HG03139 (cell line): ENCODE results near the gene PSAP.

Source experiments
- ATAC-seq: cut with Tn5 transposase; IDR thresholded peaks from one replicate; pipeline ENCODE4 v1.9.1; 2021; ENCODE audit not compliant: unreplicated experiment

Gene PSAP

GRCh38 chr10:71829171-71829570 is 21.9 kb downstream of the PSAP start:
- ATAC-seq = no peak

DNA sequence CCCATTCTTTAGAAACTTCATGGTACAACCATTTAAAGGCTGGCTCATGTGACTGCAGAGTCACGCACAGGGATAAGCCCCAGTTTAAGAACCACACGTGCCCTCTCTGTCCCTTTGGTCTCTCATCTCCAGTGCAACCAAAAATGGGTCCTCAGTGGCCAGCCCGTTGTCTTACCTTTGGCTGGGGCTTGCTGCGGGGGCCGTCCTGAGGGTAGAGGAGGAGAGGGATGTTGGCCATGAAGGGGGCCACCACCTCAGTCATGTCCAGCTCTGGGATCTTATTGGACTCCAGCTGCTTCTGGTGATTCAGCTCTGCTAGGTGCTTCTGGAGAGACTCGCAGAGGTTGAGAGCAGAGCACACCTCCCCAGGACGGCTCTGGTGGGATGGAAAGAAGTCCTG is 22.3 kb downstream of the PSAP start:
- ATAC-seq = no peak

DNA sequence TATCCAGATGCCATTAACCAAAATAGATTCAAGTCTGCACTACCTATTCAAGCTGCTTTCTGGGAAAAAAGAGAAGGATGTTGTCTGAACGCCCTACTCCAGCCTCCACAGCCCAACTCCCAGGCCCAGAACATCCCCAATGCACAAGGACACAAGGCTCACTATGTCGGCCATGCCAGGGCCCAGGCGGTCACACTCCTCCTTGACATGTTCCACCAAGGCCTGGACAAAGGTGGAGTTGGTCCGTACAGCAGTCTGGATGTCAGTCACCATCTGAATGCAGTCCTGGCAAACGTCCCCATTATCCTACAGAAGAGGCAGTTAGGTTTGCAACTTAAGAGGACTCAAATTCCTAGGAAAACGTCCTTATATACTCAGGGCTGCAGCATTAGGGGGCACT is 23.2 kb downstream of the PSAP start:
- no peak for ATAC-seq

DNA sequence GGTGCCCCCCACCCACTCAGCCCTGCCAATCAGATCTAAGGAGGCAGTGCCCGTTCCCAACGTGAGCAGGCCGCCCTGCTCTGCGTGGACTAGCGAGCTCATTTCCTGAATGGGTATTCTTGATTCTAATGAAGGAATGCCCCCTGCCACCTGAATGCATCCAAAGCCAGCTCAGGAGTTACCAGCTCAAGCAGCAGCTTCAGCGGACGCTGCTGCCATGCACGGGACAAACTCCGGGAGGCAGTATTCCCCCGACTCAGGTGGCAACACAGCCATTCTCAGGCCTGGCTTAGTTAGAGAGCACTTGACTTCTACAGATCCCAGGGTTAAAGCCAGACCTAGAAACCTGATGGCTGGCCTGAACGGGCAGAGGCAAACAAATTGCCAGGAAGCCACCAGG is 25.8 kb downstream of the PSAP start:
- no peak for ATAC-seq

DNA sequence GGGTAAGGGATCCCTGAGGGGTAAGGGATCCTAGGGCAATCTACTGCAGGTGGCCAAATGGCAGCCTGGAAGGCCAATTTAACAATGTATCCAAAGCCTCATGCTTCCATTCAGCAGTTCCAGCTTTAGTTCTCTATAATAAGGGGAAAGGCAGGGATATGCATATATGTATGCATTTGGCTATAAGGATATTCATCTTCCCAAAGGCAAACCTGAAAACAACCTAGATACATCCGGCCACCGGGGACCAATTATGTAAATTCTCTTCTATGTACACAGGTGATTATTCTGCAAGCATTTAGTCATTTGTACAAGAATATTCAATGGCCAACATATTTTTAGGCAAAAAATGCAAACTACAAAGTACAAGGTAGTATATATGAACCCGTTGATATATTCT is 26.7 kb downstream of the PSAP start:
- no peak for ATAC-seq

DNA sequence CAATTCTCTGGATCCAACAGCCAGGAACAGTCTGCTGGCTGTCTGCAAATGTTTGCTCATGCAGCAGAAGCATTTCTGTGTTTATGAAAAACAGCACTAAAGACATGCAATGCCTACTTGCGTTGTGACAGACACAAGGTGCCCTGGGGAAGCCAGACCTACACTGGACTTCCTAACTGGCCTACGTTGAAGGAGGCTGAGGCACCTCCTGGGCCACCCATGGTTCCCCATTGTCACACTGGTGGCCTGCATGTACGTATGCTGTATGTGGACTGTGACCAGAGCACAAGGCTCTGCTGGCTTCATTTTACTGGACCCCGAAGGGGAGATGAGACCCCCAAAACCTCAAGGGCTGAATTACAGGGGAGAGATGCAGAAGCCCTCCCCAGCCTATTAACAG is 27.7 kb downstream of the PSAP start:
- no peak for ATAC-seq

- ATAC-seq = no peak
These were observed 28.9 kb downstream of the PSAP start for GRCh38 chr10:71821909-71822763.

DNA sequence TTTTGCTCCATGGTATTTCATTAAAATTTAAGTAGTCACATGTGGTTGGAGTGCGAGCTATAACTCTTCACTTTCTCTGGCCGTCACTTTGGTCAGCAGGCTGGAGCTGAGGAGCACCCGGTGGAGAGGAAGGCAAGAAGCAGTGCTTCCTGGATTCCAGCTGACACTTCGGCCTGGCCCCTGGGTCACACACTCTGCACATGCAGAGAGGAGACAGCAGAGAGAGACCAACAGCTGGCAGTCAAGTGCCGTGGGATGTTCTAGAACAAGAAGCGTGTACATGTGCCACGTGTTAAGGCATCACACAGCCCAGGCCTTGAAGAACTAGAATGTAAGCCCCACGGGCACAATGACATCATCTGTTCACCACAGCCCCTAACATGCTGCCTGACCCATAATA is 30.1 kb downstream of the PSAP start:
- ATAC-seq = no peak

- no peak for ATAC-seq
These were observed 31.1 kb downstream of the PSAP start for GRCh38 chr10:71819985-71820384.

- no peak for ATAC-seq
These were observed 31.6 kb downstream of the PSAP start for GRCh38 chr10:71819441-71819861.

GRCh38 chr10:71818674-71819260 is 32.3 kb downstream of the PSAP start:
- ATAC-seq = no peak

- ATAC-seq = no peak
These were observed 33.0 kb downstream of the PSAP start for GRCh38 chr10:71817831-71818655.

DNA sequence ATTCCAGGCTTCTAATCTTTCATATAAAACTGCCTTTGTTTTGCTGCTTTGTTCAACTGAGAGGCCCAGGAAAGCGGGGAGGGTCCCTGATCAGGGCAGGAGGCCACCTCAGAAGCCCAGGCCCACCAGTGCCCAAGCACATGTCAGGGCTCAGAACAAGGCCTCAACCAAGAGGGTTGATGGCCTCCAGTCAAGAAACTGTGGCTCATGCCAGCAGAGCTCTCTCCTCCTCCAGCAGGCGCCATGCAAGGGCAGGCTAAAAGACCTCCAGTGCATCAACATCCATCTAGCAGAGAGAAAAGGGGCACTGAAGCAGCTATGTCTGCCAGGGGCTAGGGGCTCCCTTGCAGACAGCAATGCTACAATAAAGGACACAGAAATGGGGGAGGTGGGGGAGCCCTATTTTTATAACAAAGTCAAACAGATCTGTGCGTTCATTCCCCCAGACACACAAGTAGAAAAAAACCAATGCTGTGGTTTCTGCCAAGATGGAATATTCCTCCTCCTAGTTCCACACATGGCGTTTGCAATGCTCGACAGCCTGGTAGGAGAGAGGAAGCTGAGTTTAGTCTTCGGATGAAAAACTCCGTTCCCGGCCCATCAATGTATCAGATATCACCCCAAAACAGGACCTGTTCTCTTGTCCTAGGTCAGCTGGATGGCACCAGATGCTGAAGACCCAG is 34.0 kb downstream of the PSAP start:
- no peak for ATAC-seq

DNA sequence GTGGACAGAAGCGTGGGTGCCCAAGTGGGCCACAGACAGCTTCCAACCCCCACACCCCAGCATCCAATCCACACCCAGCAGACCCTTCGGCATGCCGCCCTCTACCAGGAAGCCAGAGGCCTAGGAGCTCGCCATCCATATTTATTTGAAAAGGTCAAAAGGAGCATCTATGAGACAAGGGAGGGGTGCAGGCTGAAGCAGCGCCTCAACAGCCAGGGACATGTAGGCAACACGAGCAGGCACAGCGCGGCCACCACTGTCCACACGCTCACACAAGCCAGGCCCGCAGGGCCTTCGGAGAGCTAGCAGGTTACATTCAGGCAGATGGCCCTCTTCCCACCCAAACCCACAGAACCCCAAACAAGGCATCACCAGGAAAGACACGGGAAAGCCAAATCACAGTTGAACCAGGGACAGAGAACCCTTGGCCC is 34.6 kb downstream of the PSAP start:
- ATAC-seq = no peak

DNA sequence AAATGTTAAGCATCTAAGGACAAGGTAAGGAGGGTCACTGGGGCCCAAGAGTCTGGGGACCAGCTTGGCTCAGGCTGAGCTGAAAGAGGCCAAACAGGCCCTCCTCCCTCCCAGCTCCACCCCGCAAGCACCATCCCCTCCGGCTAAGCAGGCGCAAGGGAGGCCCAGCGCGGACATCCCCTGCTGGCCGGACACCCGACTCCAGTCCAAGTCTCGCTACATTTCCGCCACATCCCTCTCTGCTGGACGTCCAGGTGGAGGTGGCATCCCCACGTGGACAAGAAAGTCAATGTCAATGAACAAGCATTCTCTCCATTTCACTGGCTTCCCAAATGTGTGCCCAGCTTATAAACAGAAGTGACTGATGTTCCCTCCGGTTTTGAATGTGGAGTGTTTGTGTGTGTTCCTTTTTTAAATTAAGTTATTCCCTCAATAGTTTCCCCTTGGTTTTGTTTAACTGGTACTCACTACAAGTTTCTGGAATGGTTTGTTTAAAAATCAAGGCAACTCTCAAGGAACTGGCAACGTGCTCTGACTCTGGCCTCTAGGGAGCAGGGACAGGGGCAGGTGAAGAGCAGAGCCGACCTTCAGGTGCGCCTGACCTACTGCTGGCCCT is 35.4 kb downstream of the PSAP start:
- no peak for ATAC-seq

- no peak for ATAC-seq
These were observed 36.1 kb downstream of the PSAP start for GRCh38 chr10:71814922-71815411.

- no peak for ATAC-seq
These were observed 38.0 kb downstream of the PSAP start for GRCh38 chr10:71812913-71813590.

DNA sequence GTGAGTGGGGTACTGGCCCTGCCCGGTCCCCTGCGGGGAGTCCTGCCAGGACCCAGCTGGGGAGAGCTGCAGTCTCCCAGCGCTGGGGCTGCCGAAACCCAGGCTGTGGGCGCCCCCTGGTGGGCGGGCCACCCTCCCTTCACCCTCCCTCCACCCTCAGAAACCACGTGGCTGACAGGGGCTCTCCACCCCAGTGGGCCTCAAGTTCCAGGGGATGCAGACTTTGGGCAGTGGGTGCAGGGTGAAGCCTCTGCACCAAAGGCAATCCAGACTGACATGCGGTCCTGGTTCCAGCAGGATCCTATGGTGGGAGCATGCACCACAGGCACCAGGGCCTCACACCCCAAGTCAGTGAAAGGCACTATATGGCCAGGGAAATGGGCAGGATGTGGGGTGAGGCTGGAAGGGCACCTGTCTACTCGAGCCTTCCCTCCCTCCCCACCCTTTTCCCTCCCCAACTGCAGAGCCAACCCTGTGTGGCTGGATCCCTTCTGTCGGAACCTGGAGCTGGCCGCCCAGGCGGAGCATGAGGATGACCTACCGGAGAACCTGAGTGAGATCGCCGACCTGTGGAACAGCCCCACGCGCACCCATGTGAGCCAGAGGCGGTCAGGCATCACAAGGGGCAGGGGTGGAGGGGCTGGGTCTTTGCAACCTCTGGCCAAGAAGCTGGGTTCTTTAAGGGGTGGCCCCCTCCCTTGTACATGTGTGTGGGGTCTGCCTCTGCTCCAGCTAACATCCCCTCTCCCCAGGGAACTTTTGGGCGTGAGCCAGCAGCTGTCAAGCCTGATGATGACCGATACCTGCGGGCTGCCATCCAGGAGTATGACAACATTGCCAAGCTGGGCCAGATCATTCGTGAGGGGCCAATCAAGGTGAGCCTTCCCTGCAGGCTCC is 38.8 kb downstream of the PSAP start:
- peak; percentile 65 for ATAC-seq

DNA sequence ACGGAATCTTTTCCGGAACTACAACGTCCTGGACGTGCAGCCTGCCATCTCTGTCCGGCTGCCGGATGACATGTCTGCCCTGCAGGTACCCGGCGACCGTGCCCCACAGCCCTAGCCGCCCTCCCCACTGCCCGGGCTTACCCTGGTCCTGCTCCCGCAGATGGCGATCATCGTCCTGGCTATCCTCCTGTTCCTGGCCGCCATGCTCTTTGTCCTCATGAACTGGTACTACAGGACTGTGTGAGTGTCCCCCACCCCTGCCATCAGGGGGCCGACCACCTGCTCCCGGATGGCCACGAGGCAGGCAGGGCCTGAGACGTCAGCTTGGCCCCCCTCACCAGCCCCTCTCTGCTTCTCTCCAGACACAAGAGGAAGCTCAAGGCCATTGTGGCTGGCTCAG is 39.7 kb downstream of the PSAP start:
- no peak for ATAC-seq
